BLaER1 treated with 17β-estradiol and CSF1 and Interleukin-3, amounts not matched to agents 10 nM and 100 nM (cell line): ENCODE results near the gene ZNF446.

Experiments used
- H3K27ac ChIP-seq, 11 experiments: shearing (Covaris generic); formaldehyde crosslinking; 2 replicates each; pipeline ENCODE4 v1.8.1; 2022
- H3K27me3 ChIP-seq, 11 experiments: shearing (Covaris generic); formaldehyde crosslinking; 2 replicates each; pipeline ENCODE4 v1.8.1; 2022
- H3K36me3 ChIP-seq, 11 experiments: shearing (Covaris generic); formaldehyde crosslinking; 2 replicates each; pipeline ENCODE4 v1.8.1; 2022
- H3K4me1 ChIP-seq, 10 experiments: shearing (Covaris generic); formaldehyde crosslinking; 2 replicates each; pipeline ENCODE4 v1.8.1; 2022
- H3K4me2 ChIP-seq, 11 experiments: shearing (Covaris generic); formaldehyde crosslinking; 2 replicates each; pipeline ENCODE4 v1.8.1; 2022
- H3K4me3 ChIP-seq, 10 experiments: shearing (Covaris generic); formaldehyde crosslinking; 2 replicates each; pipeline ENCODE4 v1.8.1; 2022
- H3K9ac ChIP-seq, 11 experiments: shearing (Covaris generic); formaldehyde crosslinking; 2 replicates each; pipeline ENCODE4 v1.8.1; 2022
- H3K9me3 ChIP-seq, 11 experiments: shearing (Covaris generic); formaldehyde crosslinking; replicated peaks in 1 of 11; 2 replicates each; pipeline ENCODE4 v1.8.1; 2022
- H4K20me1 ChIP-seq, 11 experiments: shearing (Covaris generic); formaldehyde crosslinking; 2 replicates each; pipeline ENCODE4 v1.8.1; 2022
- Cebpa-rat ChIP-seq, 11 experiments: shearing (Covaris generic); IDR thresholded peaks; 2 replicates each; pipeline ENCODE4 v1.8.1; 2022

ZNF446 gene

DNA sequence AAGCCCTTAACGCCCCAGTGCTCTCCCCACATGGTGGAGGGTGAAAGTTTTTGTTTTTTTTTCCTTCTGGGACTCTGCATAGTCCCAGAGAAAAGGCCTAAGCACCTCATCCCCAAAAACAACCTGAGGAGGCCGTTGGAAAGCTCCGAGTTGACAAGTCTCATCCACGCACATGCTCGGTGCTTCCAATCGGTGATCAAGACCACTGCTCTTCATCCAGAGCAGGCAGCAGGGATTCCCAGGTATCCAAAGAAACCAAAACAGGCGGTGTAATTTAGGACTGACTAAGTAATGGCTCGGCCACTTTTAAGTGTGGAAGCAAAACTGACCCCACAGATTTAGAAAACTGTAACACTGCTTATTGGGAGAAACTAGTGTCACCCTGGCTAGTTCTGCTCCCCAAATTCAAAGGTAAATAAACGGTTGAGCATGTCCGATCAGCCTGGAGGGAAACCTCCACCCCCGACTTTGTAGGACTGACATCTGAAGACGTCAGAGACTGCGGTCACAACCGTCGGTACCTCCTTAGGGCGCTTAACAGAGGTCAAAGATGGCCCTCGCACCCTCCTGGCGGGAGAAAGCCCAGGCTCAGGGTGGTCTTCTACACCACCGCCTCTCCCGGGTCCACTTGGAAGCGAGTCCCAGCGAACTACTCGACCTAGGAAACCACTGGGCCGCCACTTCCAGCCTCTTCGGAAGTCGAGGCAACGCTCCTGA, 997 bp upstream of the ZNF446 start:
- Histone ChIP-seq H3K4me1 (peaks cover 34 to 47% (median 42%) of the 10 kb centered on the region in 10 experiments), H3K27me3 (no peaks in the 10 kb centered on the region), H3K4me3 (peak overlapping the region; percentile 56 to 73 (median 67)), H3K9me3 (no peaks in the 10 kb centered on the region), H3K36me3 (peaks cover 30 to 52% (median 43%) of the 10 kb centered on the region in 11 experiments), H3K9ac (peak overlapping the region; percentile 74 to 90 (median 83)), H3K4me2 (peak overlapping the region; percentile 89 to 98 (median 95)), H3K27ac (peak overlapping the region; percentile 39 to 87 (median 82)), H4K20me1 (peaks cover 0 to 43% (median 21%) of the 10 kb centered on the region in 11 experiments; a peak in 12 of 22 replicates)
- no peak for TF ChIP-seq Cebpa-rat (IDR thresholded peaks at IDR 0.05)

DNA sequence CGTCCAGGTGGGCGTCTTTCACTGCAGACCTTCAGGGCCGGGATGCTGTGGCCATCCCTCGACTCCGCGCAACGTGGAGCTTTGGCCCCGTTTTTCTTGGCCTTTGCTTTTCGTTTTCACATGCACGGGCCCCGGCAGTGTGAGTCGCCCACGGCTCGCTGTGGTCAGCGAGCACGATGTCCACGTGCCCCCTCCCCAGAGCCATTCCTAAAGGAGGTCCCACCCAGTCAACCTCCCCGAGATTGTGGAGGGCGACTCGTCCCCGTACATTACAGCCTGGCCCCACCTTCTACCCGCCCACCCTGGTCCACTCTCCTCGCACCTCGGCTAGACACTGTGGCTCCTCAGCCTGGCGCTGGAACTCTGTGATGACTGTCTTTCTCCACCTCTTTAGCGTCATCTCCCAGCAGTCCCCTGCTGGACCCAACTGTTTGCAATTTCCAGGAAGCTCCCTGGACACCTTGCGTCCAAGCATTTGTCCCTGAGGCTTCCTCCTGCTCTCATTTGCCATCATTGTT, 405 bp downstream of the ZNF446 start:
- H3K36me3 ChIP-seq = peaks cover 23 to 51% (median 42%) of the 10 kb centered on the region in 11 experiments
- H3K9ac ChIP-seq = peak overlapping the region; percentile 74 to 90 (median 83)
- peak overlapping the region; percentile 56 to 73 (median 67) for H3K4me3 ChIP-seq
- TF ChIP-seq Cebpa-rat (IDR thresholded peaks at IDR 0.05) = no peak
- no peaks in the 10 kb centered on the region for H3K27me3 ChIP-seq
- H3K27ac ChIP-seq = peak overlapping the region; percentile 39 to 87 (median 82)
- peaks cover 34 to 55% (median 47%) of the 10 kb centered on the region in 10 experiments for H3K4me1 ChIP-seq
- H4K20me1 ChIP-seq = peaks cover 0 to 37% (median 21%) of the 10 kb centered on the region in 11 experiments; a peak in 12 of 22 replicates
- peak overlapping the region; percentile 88 to 98 (median 95) for H3K4me2 ChIP-seq
- no peaks in the 10 kb centered on the region for H3K9me3 ChIP-seq

DNA sequence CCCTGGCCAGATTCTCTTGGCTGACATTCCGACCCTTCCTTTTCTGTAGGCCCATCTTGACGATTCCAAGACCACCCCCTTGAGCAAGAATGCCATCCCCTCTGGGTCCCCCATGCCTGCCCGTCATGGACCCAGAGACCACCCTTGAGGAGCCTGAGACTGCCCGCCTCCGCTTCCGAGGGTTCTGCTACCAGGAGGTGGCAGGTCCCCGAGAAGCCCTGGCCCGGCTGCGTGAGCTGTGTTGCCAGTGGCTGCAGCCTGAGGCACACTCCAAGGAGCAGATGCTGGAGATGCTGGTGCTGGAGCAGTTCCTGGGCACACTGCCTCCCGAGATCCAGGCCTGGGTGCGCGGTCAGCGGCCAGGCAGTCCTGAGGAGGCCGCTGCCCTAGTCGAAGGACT, 978 bp downstream of the ZNF446 start:
- no peak for TF ChIP-seq Cebpa-rat (IDR thresholded peaks at IDR 0.05)
- H3K4me3 ChIP-seq = peak overlapping the region in 8 of 10 experiments; percentile 56 to 73 (median 67); a peak in 14 of 20 replicates
- peaks cover 0 to 31% (median 21%) of the 10 kb centered on the region in 11 experiments; a peak in 12 of 22 replicates for H4K20me1 ChIP-seq
- no peaks in the 10 kb centered on the region for H3K27me3 ChIP-seq
- H3K9ac ChIP-seq = peak overlapping the region in 10 of 11 experiments; percentile 74 to 90 (median 84); a peak in 17 of 22 replicates
- H3K4me1 ChIP-seq = peaks cover 34 to 57% (median 49%) of the 10 kb centered on the region in 10 experiments
- H3K27ac ChIP-seq = peak overlapping the region in 9 of 11 experiments; percentile 75 to 87 (median 82); a peak in 15 of 22 replicates
- H3K9me3 ChIP-seq = no peaks in the 10 kb centered on the region
- H3K36me3 ChIP-seq = peaks cover 18 to 46% (median 37%) of the 10 kb centered on the region in 11 experiments
- peak overlapping the region; percentile 88 to 98 (median 95) for H3K4me2 ChIP-seq

DNA sequence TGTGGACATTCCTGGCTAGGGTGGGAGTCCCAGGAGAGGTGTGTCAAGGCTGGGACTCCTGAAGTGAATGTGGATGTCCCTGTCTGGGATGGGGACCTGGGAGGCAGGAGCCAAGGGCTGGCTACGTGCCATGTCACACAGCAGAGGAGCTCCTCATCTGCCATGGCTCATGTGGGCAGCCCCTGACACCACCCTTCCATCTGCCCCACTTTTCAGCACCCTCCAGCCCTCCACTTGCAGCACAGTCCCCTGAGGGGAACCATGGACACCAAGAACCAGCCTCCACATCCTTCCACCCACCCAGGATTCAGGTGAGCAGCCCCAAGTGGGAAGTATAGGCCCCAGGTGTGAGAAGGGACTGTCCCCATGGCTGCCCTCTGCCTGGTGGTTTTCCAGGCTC, 1.7 kb downstream of the ZNF446 start:
- Histone ChIP-seq H3K4me1 (peaks cover 34 to 65% (median 55%) of the 10 kb centered on the region in 10 experiments), H4K20me1 (peaks cover 0 to 24% (median 16%) of the 10 kb centered on the region in 11 experiments; a peak in 10 of 22 replicates), H3K27me3 (no peaks in the 10 kb centered on the region), H3K4me2 (peak overlapping the region in 7 of 11 experiments; percentile 88 to 98 (median 95); a peak in 8 of 22 replicates), H3K36me3 (peaks cover 10 to 42% (median 29%) of the 10 kb centered on the region in 11 experiments; a peak in 21 of 22 replicates), H3K27ac (peak overlapping the region in 1 of 11 experiments; percentile 87; a peak in 5 of 22 replicates), H3K4me3 (no peak overlapping the region), H3K9me3 (no peaks in the 10 kb centered on the region), H3K9ac (peak overlapping the region in 4 of 11 experiments; percentile 18 to 90 (median 86); a peak in 4 of 22 replicates)
- no peak for TF ChIP-seq Cebpa-rat (IDR thresholded peaks at IDR 0.05)

DNA sequence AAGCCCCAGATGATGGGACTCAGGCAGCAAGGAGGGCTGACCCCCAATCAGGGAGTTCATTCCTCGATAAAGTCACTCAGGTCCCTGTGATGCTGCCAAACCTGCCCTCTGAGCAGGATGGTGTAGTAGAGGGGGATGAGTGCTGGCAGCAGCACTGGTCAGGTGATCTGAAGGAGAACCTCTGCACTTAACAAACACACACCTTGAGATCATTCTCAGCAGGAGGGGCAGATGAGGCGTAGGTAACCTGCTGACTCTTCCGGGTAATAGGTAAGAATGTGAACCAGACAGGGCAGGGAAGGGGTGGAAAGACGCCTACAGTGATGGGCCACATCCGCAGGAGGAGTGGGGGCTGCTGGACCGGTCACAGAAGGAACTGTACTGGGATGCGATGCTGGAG, 3.2 kb downstream of the ZNF446 start:
- peaks cover 0 to 10% (median 4%) of the 10 kb centered on the region in 11 experiments; a peak in 9 of 22 replicates for H4K20me1 ChIP-seq
- no peaks in the 10 kb centered on the region for H3K9me3 ChIP-seq
- H3K36me3 ChIP-seq = peaks cover 0 to 34% (median 16%) of the 10 kb centered on the region in 11 experiments; a peak in 13 of 22 replicates
- H3K9ac ChIP-seq = no peak overlapping the region; a peak in 1 of 22 replicates
- TF ChIP-seq Cebpa-rat (IDR thresholded peaks at IDR 0.05) = no peak
- no peak overlapping the region for H3K27ac ChIP-seq
- H3K4me3 ChIP-seq = no peak overlapping the region
- peaks cover 26 to 60% (median 44%) of the 10 kb centered on the region in 10 experiments for H3K4me1 ChIP-seq
- no peak overlapping the region for H3K4me2 ChIP-seq
- no peaks in the 10 kb centered on the region for H3K27me3 ChIP-seq

DNA sequence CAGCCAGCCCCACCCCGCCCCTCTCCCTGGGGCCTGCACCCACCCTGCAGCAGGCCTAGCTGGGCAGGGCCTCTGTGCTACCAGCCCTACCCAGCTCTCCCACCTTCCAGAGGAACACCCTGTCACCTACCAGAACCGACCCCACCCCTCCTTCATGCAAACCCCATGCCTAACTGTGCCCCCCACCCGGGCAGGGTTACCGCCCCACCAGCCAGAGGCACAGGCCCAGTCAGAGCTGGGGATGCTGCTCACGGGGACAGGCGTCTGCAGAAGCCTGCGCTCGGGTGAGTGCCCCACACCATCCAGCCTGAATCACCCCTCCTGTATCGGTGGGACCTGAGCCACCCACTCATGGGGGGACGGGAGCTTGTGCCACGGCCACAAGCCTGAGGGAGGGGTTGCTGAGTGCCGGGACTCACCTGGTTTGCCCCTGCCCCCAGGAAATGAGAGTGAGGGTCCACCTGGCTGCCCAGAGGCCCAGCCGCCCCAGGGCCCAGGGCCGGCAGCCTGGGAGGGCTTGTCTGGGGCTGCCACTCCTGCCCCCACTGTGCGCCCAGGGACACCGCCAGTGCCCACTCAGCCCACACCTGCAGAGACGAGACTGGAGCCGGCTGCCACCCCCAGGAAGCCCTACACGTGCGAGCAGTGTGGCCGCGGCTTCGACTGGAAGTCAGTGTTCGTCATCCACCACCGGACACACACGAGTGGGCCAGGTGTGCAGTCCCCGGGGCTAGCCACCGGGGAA, 3.8 kb downstream of the ZNF446 start:
- H4K20me1 ChIP-seq = peaks cover 0 to 4% (median 0%) of the 10 kb centered on the region in 11 experiments; a peak in 3 of 22 replicates
- TF ChIP-seq Cebpa-rat (IDR thresholded peaks at IDR 0.05) = no peak
- peaks cover 0 to 34% (median 16%) of the 10 kb centered on the region in 11 experiments; a peak in 13 of 22 replicates for H3K36me3 ChIP-seq
- no peak overlapping the region for H3K27ac ChIP-seq
- peaks cover 20 to 54% (median 38%) of the 10 kb centered on the region in 10 experiments for H3K4me1 ChIP-seq
- no peak overlapping the region for H3K4me3 ChIP-seq
- no peak overlapping the region for H3K4me2 ChIP-seq
- H3K9ac ChIP-seq = no peak overlapping the region; a peak in 1 of 22 replicates
- no peaks in the 10 kb centered on the region for H3K27me3 ChIP-seq
- H3K9me3 ChIP-seq = no peaks in the 10 kb centered on the region

DNA sequence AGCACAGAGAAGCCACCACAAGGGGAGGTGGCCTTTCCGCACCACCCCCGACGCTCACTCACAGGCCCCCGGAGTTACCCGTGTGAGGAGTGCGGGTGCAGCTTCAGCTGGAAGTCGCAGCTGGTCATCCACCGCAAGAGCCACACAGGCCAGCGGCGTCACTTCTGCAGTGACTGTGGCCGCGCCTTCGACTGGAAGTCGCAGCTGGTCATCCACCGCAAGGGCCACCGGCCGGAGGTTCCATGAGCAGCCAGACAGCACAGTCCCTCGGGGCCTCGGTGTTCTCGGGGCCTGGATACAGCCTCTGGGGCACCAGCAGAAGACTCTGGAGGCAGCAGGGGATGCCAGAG, 4.3 kb downstream of the ZNF446 start:
- H3K36me3 ChIP-seq = peaks cover 0 to 34% (median 16%) of the 10 kb centered on the region in 11 experiments; a peak in 13 of 22 replicates
- H3K27ac ChIP-seq = no peak overlapping the region
- no peaks in the 10 kb centered on the region for H3K27me3 ChIP-seq
- H4K20me1 ChIP-seq = no peaks in the 10 kb centered on the region
- H3K4me2 ChIP-seq = peak overlapping the region in 1 of 11 experiments; percentile 20; a peak in 2 of 22 replicates
- no peak for TF ChIP-seq Cebpa-rat (IDR thresholded peaks at IDR 0.05)
- H3K9ac ChIP-seq = peak overlapping the region in 2 of 11 experiments; percentile 16 to 24; a peak in 2 of 22 replicates
- H3K4me1 ChIP-seq = peaks cover 15 to 48% (median 32%) of the 10 kb centered on the region in 10 experiments
- no peaks in the 10 kb centered on the region for H3K9me3 ChIP-seq
- no peak overlapping the region for H3K4me3 ChIP-seq

DNA sequence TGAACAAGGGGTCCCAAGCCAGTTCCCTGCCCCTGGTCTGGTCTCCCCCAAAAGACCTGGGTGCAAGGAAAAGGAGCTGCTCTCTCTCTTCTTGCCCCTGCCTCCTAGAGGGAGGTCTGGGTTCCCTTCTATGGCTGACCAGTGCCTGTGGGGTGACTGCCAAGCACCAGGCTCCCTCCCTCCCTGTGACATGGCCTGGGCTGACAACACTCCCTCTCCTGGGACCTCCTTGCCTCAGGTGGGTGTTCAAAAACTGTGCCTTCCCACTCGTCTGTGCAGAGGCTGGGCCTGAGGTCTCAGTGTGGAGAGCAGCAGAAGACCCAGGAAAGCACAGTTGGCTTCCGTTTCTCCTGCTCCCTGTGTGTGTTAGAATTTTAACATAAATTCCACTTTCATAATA, 4.7 kb downstream of the ZNF446 start:
- Histone ChIP-seq H3K36me3 (peaks cover 0 to 34% (median 16%) of the 10 kb centered on the region in 11 experiments; a peak in 13 of 22 replicates), H3K4me3 (no peak overlapping the region), H3K27ac (no peak overlapping the region), H3K27me3 (no peaks in the 10 kb centered on the region), H4K20me1 (no peaks in the 10 kb centered on the region), H3K4me2 (peak overlapping the region in 1 of 11 experiments; percentile 20; a peak in 1 of 22 replicates), H3K9me3 (no peaks in the 10 kb centered on the region), H3K4me1 (peaks cover 15 to 48% (median 32%) of the 10 kb centered on the region in 10 experiments), H3K9ac (peak overlapping the region in 3 of 11 experiments; percentile 16 to 24 (median 24); a peak in 2 of 22 replicates)
- TF ChIP-seq Cebpa-rat (IDR thresholded peaks at IDR 0.05) = no peak
